Esophagus muscularis mucosa (tissue), 3 donors: ENCODE measurements around the gene MELTF.

Experiments used
- POLR2AphosphoS5 ChIP-seq, 2 donors: sonication (generic); formaldehyde crosslinking; IDR thresholded peaks; one replicate each; pipeline ENCODE4 v1.6.1; 2017; ENCODE audit warnings: antibody characterized with exemption in 2 of 2
- TF ChIP-seq, protein P1 (sequence below), 3 experiments: fragments of 200-600 bp in 2 of 3; fragments of 450-650 bp in 1 of 3; sonication (generic) in 2 of 3; IDR thresholded peaks; one replicate each; pipeline ENCODE4 v1.5.1; 2017 to 2019; ENCODE audit warnings: antibody characterized with exemption in 3 of 3, mild to moderate bottlenecking in 2 of 3, moderate library complexity in 1 of 3

DNA sequence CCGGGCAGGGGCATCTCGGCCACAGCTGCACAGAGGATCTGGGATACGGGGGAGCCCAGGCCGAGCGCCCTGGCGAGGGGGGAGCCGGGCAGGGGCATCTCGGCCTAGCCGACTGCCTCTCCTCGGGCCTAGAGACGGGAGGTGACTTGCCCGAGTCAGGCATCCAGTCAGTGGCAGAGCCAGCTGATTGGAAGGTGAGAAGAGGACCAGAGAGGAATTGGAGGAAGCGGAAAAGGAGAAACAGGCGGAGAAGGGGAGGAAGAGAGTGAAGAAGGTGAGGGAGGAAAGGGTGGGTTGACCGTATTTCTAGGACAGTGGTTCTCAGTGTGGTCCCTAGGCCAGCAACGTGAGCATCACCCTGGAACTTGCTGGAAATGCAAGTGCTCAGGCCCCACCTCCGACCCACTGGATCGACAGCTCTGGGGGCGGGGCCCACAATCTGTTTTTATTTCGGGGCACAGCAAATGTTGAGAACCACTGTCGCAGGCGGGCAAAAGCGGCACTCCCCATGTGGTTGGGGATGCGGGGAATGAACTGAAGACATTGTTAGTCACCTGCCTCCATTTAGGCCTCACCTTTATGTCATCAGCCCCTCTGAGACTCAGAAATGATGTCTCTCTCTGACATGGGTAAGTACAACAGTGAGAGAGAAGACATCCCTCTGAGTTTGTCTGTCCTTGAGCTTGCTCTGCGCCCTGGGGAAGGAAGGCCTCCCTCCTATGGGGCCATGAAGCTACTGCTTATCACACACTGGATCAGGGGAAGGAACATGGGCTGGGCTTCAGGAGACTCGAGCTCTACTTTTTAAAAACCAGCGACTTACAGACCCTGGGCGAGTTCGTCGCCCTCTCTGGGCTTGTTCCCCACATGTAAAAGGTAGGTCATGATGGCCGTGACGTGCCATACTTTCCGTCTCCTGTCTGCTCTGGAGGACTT is 1.0 kb upstream of the MELTF start:
- TF ChIP-seq, protein P1, sequence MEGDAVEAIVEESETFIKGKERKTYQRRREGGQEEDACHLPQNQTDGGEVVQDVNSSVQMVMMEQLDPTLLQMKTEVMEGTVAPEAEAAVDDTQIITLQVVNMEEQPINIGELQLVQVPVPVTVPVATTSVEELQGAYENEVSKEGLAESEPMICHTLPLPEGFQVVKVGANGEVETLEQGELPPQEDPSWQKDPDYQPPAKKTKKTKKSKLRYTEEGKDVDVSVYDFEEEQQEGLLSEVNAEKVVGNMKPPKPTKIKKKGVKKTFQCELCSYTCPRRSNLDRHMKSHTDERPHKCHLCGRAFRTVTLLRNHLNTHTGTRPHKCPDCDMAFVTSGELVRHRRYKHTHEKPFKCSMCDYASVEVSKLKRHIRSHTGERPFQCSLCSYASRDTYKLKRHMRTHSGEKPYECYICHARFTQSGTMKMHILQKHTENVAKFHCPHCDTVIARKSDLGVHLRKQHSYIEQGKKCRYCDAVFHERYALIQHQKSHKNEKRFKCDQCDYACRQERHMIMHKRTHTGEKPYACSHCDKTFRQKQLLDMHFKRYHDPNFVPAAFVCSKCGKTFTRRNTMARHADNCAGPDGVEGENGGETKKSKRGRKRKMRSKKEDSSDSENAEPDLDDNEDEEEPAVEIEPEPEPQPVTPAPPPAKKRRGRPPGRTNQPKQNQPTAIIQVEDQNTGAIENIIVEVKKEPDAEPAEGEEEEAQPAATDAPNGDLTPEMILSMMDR (IDR thresholded peaks at IDR 0.05) = no peak
- TF ChIP-seq POLR2AphosphoS5 (IDR thresholded peaks at IDR 0.05) = no peak
